Nephron (organoid): ENCODE data around the gene PIGU.
"Not testable (repeated sequence)": the region's sequence is repeated elsewhere in the genome, so short reads cannot be mapped to it uniquely, and the experiment has no call there.

ENCODE experiments used
- H3K27ac Mint-ChIP-seq, 3 experiments: 2 replicates each; pipeline ENCODE4 v1.8.0; 2020; ENCODE audit warnings: mixed read lengths in 3 of 3, mild to moderate bottlenecking in 2 of 3, moderate library complexity in 1 of 3
- H3K27me3 Mint-ChIP-seq: 2 replicates; pipeline ENCODE4 v1.8.0; 2021; ENCODE audit warnings: low read depth, mild to moderate bottlenecking, moderate library complexity, mixed read lengths
- H3K36me3 Mint-ChIP-seq: 2 replicates; pipeline ENCODE4 v1.8.0; 2020; ENCODE audit warnings: low read depth, mixed read lengths
- H3K4me1 Mint-ChIP-seq: 2 replicates; pipeline ENCODE4 v1.8.0; 2020; ENCODE audit warnings: mixed read lengths
- H3K4me3 Mint-ChIP-seq, 3 experiments: 2 replicates each; pipeline ENCODE4 v1.8.0; 2020; ENCODE audit warnings: mild to moderate bottlenecking in 3 of 3, mixed read lengths in 3 of 3, moderate library complexity in 2 of 3
- H3K9me3 Mint-ChIP-seq: 2 replicates; pipeline ENCODE4 v1.8.0; 2020; ENCODE audit warnings: mixed read lengths
- TF ChIP-seq, protein P1 (sequence below), 3 experiments: fragments of 200-600 bp; sonication (generic); IDR thresholded peaks; one replicate each; pipeline ENCODE4 v1.5.0; 2021; ENCODE audit warnings: antibody characterized with exemption in 3 of 3; ENCODE audit not compliant: unreplicated experiment in 3 of 3

The PIGU gene

DNA sequence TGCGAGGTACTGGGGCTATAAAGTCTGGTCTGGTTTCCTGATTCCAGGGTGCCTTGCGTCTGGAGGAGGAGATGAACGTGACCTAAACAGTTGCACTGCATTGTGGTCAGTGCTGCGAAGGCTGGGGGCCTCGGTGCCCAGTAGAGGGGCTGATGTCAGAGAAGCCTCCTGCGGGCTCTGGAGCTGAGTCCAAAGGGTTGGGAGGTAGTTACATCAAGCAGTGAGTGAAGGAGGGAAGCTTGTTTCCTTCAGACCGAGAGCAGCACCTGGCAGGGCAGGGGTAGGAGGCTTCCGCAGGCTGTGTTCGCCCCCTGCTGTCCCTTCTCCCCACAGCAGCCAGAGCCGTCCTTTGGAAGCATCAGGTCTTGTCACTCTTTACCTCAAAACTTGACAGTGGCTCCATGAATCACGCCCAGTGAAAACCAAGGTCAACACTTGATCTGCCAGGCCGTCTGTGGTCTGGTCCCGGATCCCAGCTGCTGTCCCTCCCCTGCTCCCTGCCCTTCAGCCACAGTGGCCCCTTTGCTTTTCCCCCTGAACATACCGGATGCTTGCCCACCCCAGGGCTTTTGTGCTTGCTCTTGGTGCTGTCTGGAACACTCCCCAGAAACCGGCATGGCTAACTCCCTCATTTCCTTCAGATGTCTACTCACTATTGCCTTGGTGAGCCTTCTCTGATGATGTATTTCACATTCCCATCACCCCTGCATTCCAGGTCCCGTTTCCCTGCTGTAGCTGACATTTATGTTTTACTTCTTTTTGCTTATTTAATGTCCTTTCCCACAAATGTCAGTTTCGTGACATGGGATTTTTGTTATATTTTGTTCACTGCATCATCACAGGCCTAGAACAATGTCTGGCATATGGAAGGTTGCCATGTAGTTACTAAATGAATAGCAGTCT is 153.7 kb downstream of the PIGU start:
- H3K9me3 Mint-ChIP-seq: no peaks in the 10 kb centered on the region
- TF ChIP-seq, protein P1, sequence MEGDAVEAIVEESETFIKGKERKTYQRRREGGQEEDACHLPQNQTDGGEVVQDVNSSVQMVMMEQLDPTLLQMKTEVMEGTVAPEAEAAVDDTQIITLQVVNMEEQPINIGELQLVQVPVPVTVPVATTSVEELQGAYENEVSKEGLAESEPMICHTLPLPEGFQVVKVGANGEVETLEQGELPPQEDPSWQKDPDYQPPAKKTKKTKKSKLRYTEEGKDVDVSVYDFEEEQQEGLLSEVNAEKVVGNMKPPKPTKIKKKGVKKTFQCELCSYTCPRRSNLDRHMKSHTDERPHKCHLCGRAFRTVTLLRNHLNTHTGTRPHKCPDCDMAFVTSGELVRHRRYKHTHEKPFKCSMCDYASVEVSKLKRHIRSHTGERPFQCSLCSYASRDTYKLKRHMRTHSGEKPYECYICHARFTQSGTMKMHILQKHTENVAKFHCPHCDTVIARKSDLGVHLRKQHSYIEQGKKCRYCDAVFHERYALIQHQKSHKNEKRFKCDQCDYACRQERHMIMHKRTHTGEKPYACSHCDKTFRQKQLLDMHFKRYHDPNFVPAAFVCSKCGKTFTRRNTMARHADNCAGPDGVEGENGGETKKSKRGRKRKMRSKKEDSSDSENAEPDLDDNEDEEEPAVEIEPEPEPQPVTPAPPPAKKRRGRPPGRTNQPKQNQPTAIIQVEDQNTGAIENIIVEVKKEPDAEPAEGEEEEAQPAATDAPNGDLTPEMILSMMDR (IDR thresholded peaks at IDR 0.05; ENCODE audit: unreplicated experiment in 3 of 3): peak; percentile 35 to 59 (median 49)
- H3K27ac Mint-ChIP-seq: peak overlapping the region; percentile 43 to 66 (median 62)
- peak overlapping the region in 2 of 3 experiments; percentile 19 to 26 for H3K4me3 Mint-ChIP-seq
- H3K27me3 Mint-ChIP-seq: no peaks in the 10 kb centered on the region
- peaks cover 52% of the 10 kb centered on the region for H3K4me1 Mint-ChIP-seq
- H3K36me3 Mint-ChIP-seq: peaks cover 28% of the 10 kb centered on the region

DNA sequence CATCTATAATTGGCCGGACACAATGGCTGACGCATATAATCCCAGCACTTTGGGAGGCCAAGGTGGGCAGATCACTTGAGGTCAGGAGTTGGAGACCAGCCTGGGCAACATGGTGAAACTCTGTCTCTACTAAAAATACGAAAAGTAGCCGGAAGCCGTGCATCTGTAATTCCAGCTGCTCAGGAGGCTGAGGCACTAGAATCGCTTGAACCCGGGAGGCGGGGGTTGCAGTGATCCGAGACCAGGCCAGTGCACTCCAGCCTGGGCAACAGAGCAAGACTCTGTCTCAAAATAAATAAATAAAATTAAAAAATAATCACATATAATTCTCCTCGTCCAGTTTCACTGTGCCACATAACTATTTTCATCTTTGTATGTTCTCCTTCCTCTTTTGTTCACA is 157.1 kb downstream of the PIGU start:
- not testable (repeated sequence) for H3K9me3 Mint-ChIP-seq, H3K27ac Mint-ChIP-seq, H3K27me3 Mint-ChIP-seq
- peaks cover 13% of the 10 kb centered on the region for H3K36me3 Mint-ChIP-seq
- peaks cover 50% of the 10 kb centered on the region for H3K4me1 Mint-ChIP-seq
- H3K4me3 Mint-ChIP-seq: peak overlapping the region; percentile 29 to 50 (median 30)

DNA sequence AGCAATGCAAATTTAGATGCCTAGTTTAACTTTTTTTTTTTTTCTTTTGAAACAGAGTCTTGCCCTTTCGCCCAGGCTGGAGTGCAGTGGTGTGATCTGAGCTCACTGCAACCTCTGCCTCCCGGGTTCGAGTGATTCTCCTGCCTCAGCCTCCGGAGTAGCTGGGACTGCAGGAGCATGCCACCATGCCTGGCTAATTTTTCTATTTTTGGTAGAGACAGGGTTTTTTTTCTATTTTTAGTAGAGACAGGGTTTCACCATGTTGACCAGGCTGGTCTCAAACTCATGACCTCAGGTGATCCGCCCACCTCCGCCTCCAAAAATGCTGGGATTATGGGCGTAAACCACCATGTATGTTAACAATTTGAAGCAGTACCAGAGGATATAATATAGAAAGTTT is 158.0 kb downstream of the PIGU start:
- Mint-ChIP-seq H3K4me3 (peak overlapping the region; percentile 82 to 84 (median 83)), H3K4me1 (peaks cover 51% of the 10 kb centered on the region), H3K36me3 (peaks cover 18% of the 10 kb centered on the region)
- not testable (repeated sequence) for H3K27me3 Mint-ChIP-seq, H3K9me3 Mint-ChIP-seq, H3K27ac Mint-ChIP-seq

DNA sequence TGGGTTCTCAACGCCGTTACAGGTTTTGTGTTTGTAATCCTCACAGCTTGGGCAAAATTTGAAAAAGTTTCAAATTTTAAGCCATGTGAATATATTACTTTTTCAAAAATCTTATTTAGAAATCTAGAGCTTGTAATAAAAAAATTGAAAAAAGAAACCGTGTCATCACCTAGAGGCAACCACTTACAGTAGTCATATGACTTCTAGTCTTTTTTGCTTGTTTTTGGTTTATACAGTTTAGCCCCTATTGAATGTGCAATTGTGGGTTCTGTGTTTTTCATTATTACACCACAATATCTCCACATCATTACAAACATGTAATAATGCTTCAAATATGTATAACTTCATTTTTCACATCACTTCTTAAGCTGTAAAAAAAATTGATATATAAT is 159.8 kb downstream of the PIGU start:
- H3K4me1 Mint-ChIP-seq: peaks cover 50% of the 10 kb centered on the region
- peak overlapping the region; percentile 93 to 98 (median 98) for H3K4me3 Mint-ChIP-seq
- peaks cover 3% of the 10 kb centered on the region for H3K27me3 Mint-ChIP-seq
- TF ChIP-seq, protein P1 (IDR thresholded peaks at IDR 0.05; ENCODE audit: unreplicated experiment in 3 of 3): no peak
- H3K36me3 Mint-ChIP-seq: peaks cover 15% of the 10 kb centered on the region
- no peaks in the 10 kb centered on the region for H3K9me3 Mint-ChIP-seq
- H3K27ac Mint-ChIP-seq: peak overlapping the region; percentile 96 to 100 (median 99)

DNA sequence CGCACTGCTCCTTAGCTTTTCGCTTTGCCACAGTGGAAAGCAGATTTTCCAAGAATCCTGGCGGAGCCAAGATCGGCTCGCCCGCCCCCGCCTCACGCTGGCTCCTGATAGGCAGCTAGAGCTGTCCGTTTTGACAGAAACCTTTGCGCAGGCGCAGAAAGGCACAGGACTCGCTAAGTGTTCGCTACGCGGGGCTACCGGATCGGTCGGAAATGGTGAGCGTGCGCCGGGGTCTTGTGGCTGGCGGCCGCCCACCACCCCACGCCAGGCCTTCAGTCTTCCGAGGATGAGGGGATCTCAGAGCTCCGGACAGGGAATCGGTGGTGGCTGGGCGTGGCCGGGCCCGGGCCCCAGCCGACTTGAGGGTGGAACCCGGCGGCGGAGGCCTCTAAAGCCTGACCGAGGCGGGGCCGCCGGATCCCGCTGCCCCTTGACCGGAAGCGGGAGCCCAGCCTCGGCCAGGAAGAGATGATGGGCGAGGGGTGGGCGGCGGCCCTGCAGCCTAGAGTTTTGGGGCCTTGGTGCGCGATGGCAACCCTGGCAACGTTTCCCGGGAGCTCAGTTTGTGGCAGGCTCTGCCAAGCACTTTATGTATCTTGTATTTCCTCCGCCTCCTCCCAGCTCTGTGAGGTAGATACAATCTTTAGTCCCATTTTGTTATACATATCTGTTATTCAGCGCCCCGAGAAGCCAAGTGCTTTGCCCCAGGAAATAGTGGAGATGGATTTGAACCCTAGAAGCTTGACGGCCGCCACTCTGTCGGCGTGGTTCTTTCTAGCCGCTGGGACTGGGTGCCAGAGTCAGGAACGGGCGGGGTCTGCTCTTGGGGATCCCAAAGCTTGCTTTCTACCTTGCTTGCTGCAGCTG is 160.4 kb downstream of the PIGU start, which contains the start of gene DYNLRB1:
Gene DYNLRB1, plus strand, starts transcription at position 176 of the 867 bp plus-strand sequence. Its CDS starts 37 bp downstream, at position 213.
- Mint-ChIP-seq H3K4me1 (peaks cover 51% of the 10 kb centered on the region), H3K27ac (peak within 1 kb of the TSS; percentile 96 to 100 (median 99)), H3K27me3 (peaks cover 3% of the 10 kb centered on the region), H3K9me3 (no peaks in the 10 kb centered on the region), H3K4me3 (peak within 1 kb of the TSS; percentile 93 to 98 (median 98)), H3K36me3 (peaks cover 15% of the 10 kb centered on the region)
- TF ChIP-seq, protein P1 (IDR thresholded peaks at IDR 0.05; ENCODE audit: unreplicated experiment in 3 of 3): no peak

DNA sequence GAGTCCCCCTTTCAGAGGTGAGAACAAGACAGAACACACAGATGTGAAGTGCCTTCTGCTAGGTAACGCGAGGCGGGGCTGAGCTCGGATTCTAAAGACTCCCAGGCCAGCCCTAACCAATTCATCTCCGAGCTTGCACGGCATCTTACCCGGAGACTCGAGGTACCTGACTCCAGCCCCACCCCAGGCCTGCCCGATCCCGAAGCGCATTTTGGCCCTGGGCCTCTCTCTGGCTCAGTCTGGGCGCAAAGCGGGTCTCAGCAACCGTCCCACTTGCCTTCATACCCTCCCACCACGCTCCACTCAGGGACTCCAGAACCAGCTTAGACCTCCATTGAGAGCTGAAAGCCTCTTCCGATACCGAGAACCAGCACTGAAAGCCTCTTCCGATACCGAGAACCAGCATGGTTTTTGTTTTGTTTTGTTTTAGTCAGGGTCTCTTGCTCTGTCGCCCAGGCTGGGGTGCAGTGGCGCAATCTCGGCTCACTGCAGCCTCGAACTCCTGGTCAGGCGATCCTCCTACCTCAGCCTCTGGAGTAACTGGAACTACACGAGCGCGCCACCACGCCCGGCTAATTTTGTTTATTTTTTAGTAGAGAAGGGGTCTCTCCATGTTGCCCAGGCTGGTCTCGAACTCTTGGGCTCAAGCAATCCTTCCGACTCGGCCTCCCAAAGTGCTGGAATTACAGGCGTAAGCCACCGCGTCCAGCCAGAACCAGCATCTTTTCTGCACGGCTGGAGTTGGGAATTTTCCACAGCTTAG is 161.2 kb downstream of the PIGU start:
- TF ChIP-seq, protein P1 (IDR thresholded peaks at IDR 0.05; ENCODE audit: unreplicated experiment in 3 of 3): no peak
- Mint-ChIP-seq H3K9me3 (no peaks in the 10 kb centered on the region), H3K27me3 (peaks cover 3% of the 10 kb centered on the region), H3K4me3 (peak overlapping the region; percentile 93 to 98 (median 98)), H3K4me1 (peaks cover 51% of the 10 kb centered on the region), H3K36me3 (peaks cover 22% of the 10 kb centered on the region), H3K27ac (peak overlapping the region; percentile 96 to 100 (median 99))
